Ishikawa (cell line): ENCODE measurements around the gene RNASEH2C.

Source experiments
- CEBPB ChIP-seq: IDR thresholded peaks from 2 replicates; pipeline ENCODE4 v1.6.1; 2012
- CREB1 ChIP-seq: IDR thresholded peaks from 2 replicates; pipeline ENCODE4 v1.6.1; 2012; ENCODE audit warnings: low read depth
- EGR1 ChIP-seq: IDR thresholded peaks from 2 replicates; pipeline ENCODE4 v1.6.1; 2012
- EP300 ChIP-seq: IDR thresholded peaks from 2 replicates; pipeline ENCODE4 v1.6.1; 2012; ENCODE audit warnings: borderline replicate concordance
- FOXM1 ChIP-seq: IDR thresholded peaks from 2 replicates; pipeline ENCODE4 v1.6.1; 2012; ENCODE audit warnings: low read depth, borderline replicate concordance
- MAX ChIP-seq: IDR thresholded peaks from 2 replicates; pipeline ENCODE4 v1.6.1; 2012
- NFIC ChIP-seq: IDR thresholded peaks from 2 replicates; pipeline ENCODE4 v1.6.1; 2012
- RAD21 ChIP-seq: IDR thresholded peaks from 2 replicates; pipeline ENCODE4 v1.6.1; 2012; ENCODE audit warnings: low read depth
- REST ChIP-seq: IDR thresholded peaks from 2 replicates; pipeline ENCODE4 v1.6.1; 2012; ENCODE audit warnings: low read depth, mild to moderate bottlenecking
- TAF1 ChIP-seq: IDR thresholded peaks from 2 replicates; pipeline ENCODE4 v1.6.1; 2012; ENCODE audit warnings: low read depth, mild to moderate bottlenecking
- TCF12 ChIP-seq: IDR thresholded peaks from 2 replicates; pipeline ENCODE4 v1.6.1; 2012; ENCODE audit warnings: low read depth
- TEAD4 ChIP-seq: IDR thresholded peaks from 2 replicates; pipeline ENCODE4 v1.6.1; 2012
- USF1 ChIP-seq: IDR thresholded peaks from 2 replicates; pipeline ENCODE4 v1.6.1; 2012
- YY1 ChIP-seq: IDR thresholded peaks from 2 replicates; pipeline ENCODE4 v1.6.1; 2012; ENCODE audit warnings: low read depth
- ZBTB7A ChIP-seq: IDR thresholded peaks from 2 replicates; pipeline ENCODE4 v1.6.1; 2012; ENCODE audit warnings: low read depth

RNASEH2C gene

GRCh38 chr11:65710421-65710820, 10.2 kb downstream of the RNASEH2C start:
- no peak for TF ChIP-seq CREB1
- TF ChIP-seq MAX = no peak
- TF ChIP-seq YY1 = no peak
- TF ChIP-seq TEAD4 = no peak
- no peak for TF ChIP-seq CEBPB
- TF ChIP-seq USF1 = no peak
- TF ChIP-seq FOXM1 = no peak
- no peak for TF ChIP-seq EP300
- TF ChIP-seq REST = no peak
- TF ChIP-seq RAD21 = no peak
- no peak for TF ChIP-seq ZBTB7A
- TF ChIP-seq TAF1 = no peak
- no peak for TF ChIP-seq TCF12
- no peak for TF ChIP-seq EGR1
- no peak for TF ChIP-seq NFIC

- no peak for TF ChIP-seq FOXM1
- no peak for TF ChIP-seq TAF1
These were observed 10.9 kb downstream of the RNASEH2C start for GRCh38 chr11:65709661-65710060.

- no peak for TF ChIP-seq TAF1
- no peak for TF ChIP-seq CREB1
- no peak for TF ChIP-seq REST
- TF ChIP-seq USF1 = no peak
- TF ChIP-seq RAD21 = no peak
- no peak for TF ChIP-seq TCF12
- TF ChIP-seq CEBPB = no peak
- TF ChIP-seq ZBTB7A = no peak
- no peak for TF ChIP-seq EGR1
- TF ChIP-seq YY1 = no peak
- no peak for TF ChIP-seq MAX
- no peak for TF ChIP-seq FOXM1
- TF ChIP-seq TEAD4 = no peak
- TF ChIP-seq EP300 = no peak
- TF ChIP-seq NFIC = no peak
These were observed 12.1 kb downstream of the RNASEH2C start for GRCh38 chr11:65708451-65708850.

- TF ChIP-seq RAD21 = peak; percentile 57
These were observed 14.3 kb downstream of the RNASEH2C start for GRCh38 chr11:65706303-65706763.

- no peak for TF ChIP-seq EP300
- TF ChIP-seq TEAD4 = no peak
- TF ChIP-seq TAF1 = no peak
- TF ChIP-seq RAD21 = no peak
- no peak for TF ChIP-seq EGR1
- TF ChIP-seq TCF12 = no peak
- no peak for TF ChIP-seq USF1
- TF ChIP-seq NFIC = no peak
- TF ChIP-seq FOXM1 = no peak
- no peak for TF ChIP-seq CREB1
- no peak for TF ChIP-seq ZBTB7A
- TF ChIP-seq REST = no peak
- TF ChIP-seq MAX = no peak
- TF ChIP-seq YY1 = no peak
- TF ChIP-seq CEBPB = no peak
These were observed 16.8 kb downstream of the RNASEH2C start for GRCh38 chr11:65703846-65704245.
